Loucy (cell line): ENCODE data around the gene GPR137B.

ENCODE experiments used
- CTCF ChIP-seq: fragments of 200-600 bp; sonication (generic); conservative IDR thresholded peaks from 2 replicates; pipeline ENCODE4 v1.5.1; 2014; ENCODE audit warnings: mild to moderate bottlenecking, antibody characterized with exemption, low read length
- EZH2phosphoT487 ChIP-seq: fragments of 200-600 bp; IDR thresholded peaks from 2 replicates; pipeline ENCODE4 v1.6.1; 2018; ENCODE audit warnings: antibody characterized with exemption, mild to moderate bottlenecking, moderate library complexity, borderline replicate concordance

- no peak for TF ChIP-seq CTCF
- no peak for TF ChIP-seq EZH2phosphoT487
These were observed 18.8 kb upstream of the GPR137B start for GRCh38 chr1:236123563-236123962.
